OCI-M1 (cell line): ENCODE data around the gene DPYSL5.

ENCODE experiments used
- DNase-seq: peaks from one replicate; lab custom pipeline; 2025; lab: John Stamatoyannopoulos, UW

Gene DPYSL5

DNA sequence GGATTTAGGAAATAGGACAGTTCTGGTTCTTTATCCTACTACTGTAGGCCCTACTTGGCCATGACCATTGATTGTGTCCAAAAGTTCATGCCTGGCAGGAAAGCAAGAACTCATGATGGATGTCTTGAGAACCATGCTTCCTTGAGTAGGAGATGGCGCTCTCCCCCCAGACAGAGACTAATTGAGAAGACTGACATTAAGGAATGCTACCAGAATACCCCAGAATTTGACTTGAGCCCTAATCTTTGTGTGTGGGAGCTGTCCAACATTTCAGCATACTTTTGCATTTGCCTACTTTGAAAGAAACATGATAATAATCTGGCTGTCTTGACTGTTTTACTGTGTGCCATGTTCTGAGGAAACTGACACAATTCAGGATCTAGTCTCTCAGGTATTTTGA lies 145.8 kb downstream of the DPYSL5 start:
- DNase-seq, result peak; percentile 31

- DNase-seq, result no peak
Observed at GRCh38 chr2:26994983-26995382, 147.1 kb downstream of the DPYSL5 start.

DNA sequence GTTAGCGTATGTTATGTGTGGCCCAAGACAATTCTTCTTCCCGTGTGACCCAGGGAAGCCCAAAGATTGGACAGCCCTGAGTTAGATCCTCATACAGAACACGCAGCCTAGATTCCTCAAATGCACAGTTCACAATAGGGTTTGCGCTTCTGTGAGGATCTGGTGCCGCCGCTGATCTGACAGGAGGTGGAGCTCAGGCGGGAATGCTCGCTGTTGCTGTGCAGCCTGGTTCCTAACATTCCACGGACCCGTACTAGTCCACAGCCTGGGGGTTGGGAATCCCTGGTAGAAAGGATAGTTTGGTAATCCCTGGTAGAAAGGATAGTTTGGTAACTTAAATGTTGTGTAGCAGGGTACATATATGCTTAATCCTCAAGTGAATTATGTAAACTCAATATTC lies 149.5 kb downstream of the DPYSL5 start:
- DNase-seq, result no peak

- DNase-seq, result no peak
Observed at GRCh38 chr2:26998323-26998722, 150.4 kb downstream of the DPYSL5 start.
